ENCODE results near the gene GHSR.

Gene GHSR

GRCh38 chr3:172437713-172438112, 10.5 kb downstream of the GHSR start:
- no peak for DNase-seq (ENCODE audit: low spot score)

GRCh38 chr3:172415323-172415722, 32.9 kb downstream of the GHSR start:
- no peak for DNase-seq (ENCODE audit: low spot score)

GRCh38 chr3:172411478-172411947, 36.7 kb downstream of the GHSR start:
- DNase-seq (ENCODE audit: low spot score) = no peak

GRCh38 chr3:172410702-172411477, 37.4 kb downstream of the GHSR start:
- no peak for DNase-seq (ENCODE audit: low spot score)

GRCh38 chr3:172407872-172408271, 40.4 kb downstream of the GHSR start:
- no peak for DNase-seq (ENCODE audit: low spot score)

GRCh38 chr3:172405914-172406313, 42.3 kb downstream of the GHSR start:
- no peak for DNase-seq (ENCODE audit: low spot score)

- DNase-seq (ENCODE audit: low spot score) = no peak
Observed at GRCh38 chr3:172404237-172404962, 43.9 kb downstream of the GHSR start.

GRCh38 chr3:172402892-172403643, 45.2 kb downstream of the GHSR start:
- no peak for DNase-seq (ENCODE audit: low spot score)

- DNase-seq (ENCODE audit: low spot score) = no peak
Observed at GRCh38 chr3:172402090-172402489, 46.2 kb downstream of the GHSR start.

GRCh38 chr3:172398484-172398883, 49.8 kb downstream of the GHSR start:
- DNase-seq (ENCODE audit: low spot score) = no peak

- no peak for DNase-seq (ENCODE audit: low spot score)
Observed at GRCh38 chr3:172397716-172398405, 50.4 kb downstream of the GHSR start.

GRCh38 chr3:172396400-172396799, 51.9 kb downstream of the GHSR start:
- no peak for DNase-seq (ENCODE audit: low spot score)

GRCh38 chr3:172394692-172395091, 53.6 kb downstream of the GHSR start:
- DNase-seq (ENCODE audit: low spot score) = no peak
